ENCODE results near the gene UBR4. TPM values are rescaled to one million over a fixed set of nuclear protein-coding genes. Genes with fewer than 3 reads are reported as not detected.

The UBR4 gene
- total and polyA plus RNA-seq, 2 of the 8 experiments (the other 6 are each of a cell fraction or from before 2014, with no cell fraction given), result 139 to 152 TPM

DNA sequence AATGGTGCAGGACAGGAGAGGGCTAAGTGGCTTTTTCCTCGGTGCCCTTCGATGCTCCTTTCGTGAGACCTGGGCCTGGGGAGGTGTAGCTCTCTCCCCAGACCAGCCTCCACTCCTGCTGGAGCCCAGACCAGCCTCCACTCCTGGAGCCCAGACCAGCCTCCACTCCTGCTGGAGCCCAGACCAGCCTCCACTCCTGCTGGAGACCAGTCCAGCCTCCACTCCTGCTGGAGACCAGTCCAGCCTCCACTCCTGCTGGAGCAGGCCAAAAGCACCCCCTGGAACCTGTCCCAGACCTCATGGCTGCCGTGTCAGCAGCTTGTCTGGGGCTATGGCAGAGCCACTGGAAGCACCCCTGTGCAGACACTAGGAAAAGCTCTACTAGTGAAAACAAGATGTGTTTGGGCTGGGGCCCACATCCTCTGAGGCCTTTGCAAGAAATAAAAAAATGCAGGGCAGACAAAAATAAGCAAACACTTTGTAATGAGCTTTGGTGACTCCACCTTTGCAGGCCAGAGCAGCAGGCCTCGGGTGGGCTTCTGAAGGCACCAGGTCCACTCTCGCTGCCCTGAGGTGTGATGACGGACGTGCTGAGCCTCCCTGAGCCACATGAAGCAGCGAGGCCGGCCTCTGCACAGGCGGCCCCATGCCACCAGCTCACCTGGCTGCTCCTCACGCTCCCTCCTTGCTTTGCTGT lies 137.6 kb downstream of the UBR4 start (continued):
- no peak for TF ChIP-seq RNF2 (IDR thresholded peaks at IDR 0.05; ENCODE audit: borderline replicate concordance, low read depth, low read length, missing control alignments, poor library complexity, severe bottlenecking)
- TF ChIP-seq TEAD4 (IDR thresholded peaks at IDR 0.05; ENCODE audit: low read depth, low read length), result no peak
- TF ChIP-seq, protein P1, sequence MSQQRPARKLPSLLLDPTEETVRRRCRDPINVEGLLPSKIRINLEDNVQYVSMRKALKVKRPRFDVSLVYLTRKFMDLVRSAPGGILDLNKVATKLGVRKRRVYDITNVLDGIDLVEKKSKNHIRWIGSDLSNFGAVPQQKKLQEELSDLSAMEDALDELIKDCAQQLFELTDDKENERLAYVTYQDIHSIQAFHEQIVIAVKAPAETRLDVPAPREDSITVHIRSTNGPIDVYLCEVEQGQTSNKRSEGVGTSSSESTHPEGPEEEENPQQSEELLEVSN (IDR thresholded peaks at IDR 0.05), result no peak
- no peak for TF ChIP-seq SP1 (IDR thresholded peaks at IDR 0.05; ENCODE audit: low read depth, low read length)
- no peak for TF ChIP-seq SP2 (IDR thresholded peaks at IDR 0.05; ENCODE audit: low read length)
- no peak for TF ChIP-seq EZH2 (IDR thresholded peaks at IDR 0.05; ENCODE audit: low read depth, low read length, severe bottlenecking)
- no peak for TF ChIP-seq NANOG (IDR thresholded peaks at IDR 0.05; ENCODE audit: insufficient read depth, low read depth, low read length, poor library complexity, severe bottlenecking)
- TF ChIP-seq CREB1 (IDR thresholded peaks at IDR 0.05), result no peak
- TF ChIP-seq TBP (IDR thresholded peaks at IDR 0.05; ENCODE audit: low read depth, low read length), result no peak
